ENCODE data around the gene ALG8.
"Not testable (repeated sequence)": the region's sequence is repeated elsewhere in the genome, so short reads cannot be mapped to it uniquely, and the experiment has no call there.

The ALG8 gene

GRCh38 chr11:78060533-78060932 is 78.9 kb downstream of the ALG8 start:
- H3K4me1 ChIP-seq (ENCODE audit: control insufficient read depth in 1 of 2, insufficient read depth in 1 of 2, low read depth in 1 of 2, low read length in 1 of 2), result no peaks in the 10 kb centered on the region
- H3K27me3 ChIP-seq, result no peaks in the 10 kb centered on the region
- no peak overlapping the region for H3K27ac ChIP-seq
- no peak overlapping the region for H3K4me3 ChIP-seq (ENCODE audit: low read depth in 1 of 2, low read length in 1 of 2)
- TF ChIP-seq CTCF (IDR thresholded peaks at IDR 0.05), result no peak
- no peaks in the 10 kb centered on the region for H3K9me3 ChIP-seq
- H3K36me3 ChIP-seq, result no peaks in the 10 kb centered on the region

- not testable (repeated sequence) for H3K4me3 ChIP-seq (ENCODE audit: low read depth in 1 of 2, low read length in 1 of 2); H3K4me1 ChIP-seq (ENCODE audit: control insufficient read depth in 1 of 2, insufficient read depth in 1 of 2, low read depth in 1 of 2, low read length in 1 of 2); H3K27ac ChIP-seq; H3K36me3 ChIP-seq; H3K27me3 ChIP-seq; H3K9me3 ChIP-seq
Observed at GRCh38 chr11:78059749-78060328, 79.6 kb downstream of the ALG8 start.

GRCh38 chr11:78057462-78058055 is 81.9 kb downstream of the ALG8 start:
- no peak overlapping the region for H3K27ac ChIP-seq
- no peaks in the 10 kb centered on the region for H3K27me3 ChIP-seq
- no peak overlapping the region for H3K4me3 ChIP-seq (ENCODE audit: low read depth in 1 of 2, low read length in 1 of 2)
- H3K36me3 ChIP-seq, result no peaks in the 10 kb centered on the region
- no peaks in the 10 kb centered on the region for H3K9me3 ChIP-seq
- no peaks in the 10 kb centered on the region for H3K4me1 ChIP-seq (ENCODE audit: control insufficient read depth in 1 of 2, insufficient read depth in 1 of 2, low read depth in 1 of 2, low read length in 1 of 2)
- TF ChIP-seq CTCF (IDR thresholded peaks at IDR 0.05), result no peak

- H3K9me3 ChIP-seq, result no peaks in the 10 kb centered on the region
- TF ChIP-seq CTCF (IDR thresholded peaks at IDR 0.05), result no peak
- H3K36me3 ChIP-seq, result no peaks in the 10 kb centered on the region
Observed at GRCh38 chr11:78056093-78056492, 83.3 kb downstream of the ALG8 start.

GRCh38 chr11:78054971-78055370 is 84.5 kb downstream of the ALG8 start:
- Histone ChIP-seq H3K4me3 (ENCODE audit: low read depth in 1 of 2, low read length in 1 of 2) (no peak overlapping the region), H3K36me3 (no peaks in the 10 kb centered on the region), H3K9me3 (no peaks in the 10 kb centered on the region), H3K4me1 (ENCODE audit: control insufficient read depth in 1 of 2, insufficient read depth in 1 of 2, low read depth in 1 of 2, low read length in 1 of 2) (peaks cover 0 to 14% of the 10 kb centered on the region in 2 experiments), H3K27ac (no peak overlapping the region), H3K27me3 (no peaks in the 10 kb centered on the region)
- TF ChIP-seq CTCF (IDR thresholded peaks at IDR 0.05), result no peak

More at GRCh38 chr11:78056093-78056492, 83.3 kb downstream of the ALG8 start:
- Histone ChIP-seq H3K4me3 (ENCODE audit: low read depth in 1 of 2, low read length in 1 of 2) (no peak overlapping the region), H3K4me1 (ENCODE audit: control insufficient read depth in 1 of 2, insufficient read depth in 1 of 2, low read depth in 1 of 2, low read length in 1 of 2) (peaks cover 0 to 7% of the 10 kb centered on the region in 2 experiments), H3K27me3 (no peaks in the 10 kb centered on the region), H3K27ac (no peak overlapping the region)

GRCh38 chr11:78050964-78051831 is 88.2 kb downstream of the ALG8 start:
- peaks cover 3 to 15% of the 10 kb centered on the region in 2 experiments for H3K4me1 ChIP-seq (ENCODE audit: control insufficient read depth in 1 of 2, insufficient read depth in 1 of 2, low read depth in 1 of 2, low read length in 1 of 2)
- no peak overlapping the region for H3K27ac ChIP-seq
- TF ChIP-seq CTCF (IDR thresholded peaks at IDR 0.05), result no peak
- H3K4me3 ChIP-seq (ENCODE audit: low read depth in 1 of 2, low read length in 1 of 2), result no peak overlapping the region
- H3K9me3 ChIP-seq, result no peaks in the 10 kb centered on the region
- H3K27me3 ChIP-seq, result no peaks in the 10 kb centered on the region
- H3K36me3 ChIP-seq, result no peaks in the 10 kb centered on the region

Data from neutrophil (primary cell).